Urothelium cell line (cell line): Measurements from ENCODE around the gene ATP11C.
"Not testable (repeated sequence)": the region's sequence is repeated elsewhere in the genome, so short reads cannot be mapped to it uniquely, and the experiment has no call there.

Experiments used
- DNase-seq: peaks from one replicate; pipeline ENCODE4 v3.0.0; 2011; ENCODE audit warnings: low spot score, mixed read lengths
- FAIRE-seq: peaks from 2 replicates; lab custom pipeline; 2011; peaks lifted over from hg19 to GRCh38; lab: Jason Lieb, UNC

ATP11C gene

DNA sequence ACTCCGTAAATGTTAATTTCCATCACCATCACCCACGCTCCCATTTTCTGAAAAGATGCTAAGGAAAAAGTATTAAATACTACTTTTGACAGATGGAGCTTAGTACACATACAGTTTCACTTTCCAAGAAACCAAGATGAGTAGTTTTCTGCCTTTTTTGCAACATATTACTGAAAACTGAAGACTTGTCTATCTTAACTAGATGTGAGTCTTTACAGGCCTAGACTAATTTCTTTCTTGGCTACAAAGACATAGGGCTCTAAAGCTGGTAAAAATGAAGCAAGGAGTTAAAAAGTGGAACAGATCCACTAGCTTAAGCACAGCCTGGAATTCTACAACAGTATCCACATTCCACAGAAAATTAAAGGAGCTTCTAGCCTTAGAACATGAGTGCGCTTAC lies 68.2 kb downstream of the ATP11C start:
- no peak for DNase-seq
- no peak for FAIRE-seq

DNA sequence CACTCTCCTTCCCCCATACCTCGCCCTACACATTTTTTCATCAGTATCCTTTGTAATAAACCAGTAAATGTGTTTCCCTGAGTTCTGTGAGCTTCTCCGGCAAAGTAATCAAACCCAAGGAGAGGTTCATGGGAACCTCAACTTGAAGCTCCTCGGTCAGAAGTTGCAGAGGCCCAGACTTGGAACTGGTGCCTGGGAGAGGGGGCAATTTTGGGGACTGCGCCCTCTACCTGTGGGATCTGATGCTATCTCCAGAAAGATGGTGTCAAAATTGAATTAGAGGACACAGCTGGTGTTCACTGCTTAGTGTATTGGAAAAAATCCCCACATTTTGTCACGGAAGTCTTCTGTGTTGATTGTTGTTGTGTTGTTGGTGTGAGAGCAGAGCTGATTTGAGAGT lies 70.6 kb downstream of the ATP11C start:
- FAIRE-seq, result no peak
- DNase-seq, result no peak

DNA sequence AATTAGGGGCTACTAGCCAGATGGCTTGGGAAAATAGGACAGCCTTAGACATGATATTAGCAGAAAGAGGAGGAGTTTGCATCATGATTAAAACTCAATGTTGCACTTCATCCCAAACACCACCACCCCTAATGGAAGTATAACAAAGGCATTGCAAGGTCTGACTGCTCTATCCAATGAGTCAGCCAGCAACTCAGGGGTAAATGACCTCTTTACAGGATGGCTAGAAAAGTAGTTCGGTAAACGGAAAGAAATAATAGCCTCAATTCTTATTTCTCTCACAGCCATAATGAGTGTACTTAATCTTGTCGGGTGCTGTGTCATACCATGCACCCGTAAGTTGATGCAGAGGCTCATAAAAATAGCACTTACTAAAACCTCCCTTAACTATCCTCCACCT lies 76.0 kb downstream of the ATP11C start:
- FAIRE-seq, DNase-seq: not testable (repeated sequence)

DNA sequence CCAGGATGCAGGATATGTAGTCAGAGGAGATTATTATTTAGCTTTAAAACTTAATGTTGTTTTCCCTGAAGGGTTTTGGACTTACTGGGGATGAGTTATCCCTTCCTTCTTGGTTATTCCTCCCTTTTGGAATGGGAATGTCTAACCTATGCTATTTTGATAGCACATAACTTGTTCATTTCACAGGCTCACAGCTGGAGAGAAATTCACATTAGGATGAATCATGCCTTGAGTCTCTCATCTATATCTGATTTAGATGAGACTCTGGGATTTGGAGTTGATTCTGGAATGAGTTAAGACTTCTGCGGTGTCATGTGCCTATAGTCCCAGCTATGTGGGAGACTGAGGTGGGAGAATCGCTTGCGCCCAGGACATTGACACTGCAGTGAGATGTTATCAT lies 81.1 kb downstream of the ATP11C start:
- DNase-seq (no peak), FAIRE-seq (no peak)

DNA sequence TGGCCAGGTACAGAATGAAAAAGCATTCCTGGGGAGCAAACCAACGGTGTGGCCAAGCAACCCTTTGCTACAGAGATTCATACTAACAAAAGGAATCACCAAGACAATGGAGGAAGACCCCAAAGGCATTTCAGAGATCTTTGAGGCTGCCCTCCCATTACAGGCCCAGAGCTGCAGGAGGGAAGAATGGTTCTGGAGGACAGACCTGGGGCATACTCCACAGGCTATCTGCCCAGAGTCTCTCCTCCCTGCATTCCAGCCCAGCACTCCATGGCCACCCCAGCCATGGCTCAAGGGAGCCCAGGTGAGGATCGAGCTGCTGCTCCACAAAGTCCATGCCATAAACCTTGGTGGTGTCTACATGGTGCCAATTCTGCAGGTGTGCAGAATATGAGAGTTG lies 81.9 kb downstream of the ATP11C start:
- FAIRE-seq (no peak), DNase-seq (no peak)

DNA sequence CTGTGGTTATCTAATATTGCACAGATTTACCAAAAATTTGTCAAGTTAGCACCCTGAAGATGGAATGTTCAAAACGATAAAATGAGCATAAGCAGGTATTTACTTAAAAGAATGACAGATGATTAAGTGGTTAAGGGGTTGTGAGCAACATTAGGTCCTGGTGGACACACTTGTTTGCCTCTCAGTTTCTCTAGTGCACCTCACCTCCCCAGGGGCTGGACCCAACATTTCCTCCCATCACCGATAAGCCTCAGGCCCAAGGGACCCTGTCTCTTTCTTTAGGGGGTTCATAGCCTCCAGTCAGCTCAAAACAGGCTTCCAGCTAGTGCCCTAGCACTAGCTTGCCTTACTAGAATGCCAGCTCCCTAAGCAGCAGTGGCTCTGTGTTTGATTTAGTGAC lies 88.0 kb downstream of the ATP11C start:
- FAIRE-seq, result no peak

GRCh38 chrX:139844163-139844562 lies 88.7 kb downstream of the ATP11C start:
- FAIRE-seq, result no peak

More for the DNA sequence above, 88.0 kb downstream of the ATP11C start:
- DNase-seq, result no peak

DNA sequence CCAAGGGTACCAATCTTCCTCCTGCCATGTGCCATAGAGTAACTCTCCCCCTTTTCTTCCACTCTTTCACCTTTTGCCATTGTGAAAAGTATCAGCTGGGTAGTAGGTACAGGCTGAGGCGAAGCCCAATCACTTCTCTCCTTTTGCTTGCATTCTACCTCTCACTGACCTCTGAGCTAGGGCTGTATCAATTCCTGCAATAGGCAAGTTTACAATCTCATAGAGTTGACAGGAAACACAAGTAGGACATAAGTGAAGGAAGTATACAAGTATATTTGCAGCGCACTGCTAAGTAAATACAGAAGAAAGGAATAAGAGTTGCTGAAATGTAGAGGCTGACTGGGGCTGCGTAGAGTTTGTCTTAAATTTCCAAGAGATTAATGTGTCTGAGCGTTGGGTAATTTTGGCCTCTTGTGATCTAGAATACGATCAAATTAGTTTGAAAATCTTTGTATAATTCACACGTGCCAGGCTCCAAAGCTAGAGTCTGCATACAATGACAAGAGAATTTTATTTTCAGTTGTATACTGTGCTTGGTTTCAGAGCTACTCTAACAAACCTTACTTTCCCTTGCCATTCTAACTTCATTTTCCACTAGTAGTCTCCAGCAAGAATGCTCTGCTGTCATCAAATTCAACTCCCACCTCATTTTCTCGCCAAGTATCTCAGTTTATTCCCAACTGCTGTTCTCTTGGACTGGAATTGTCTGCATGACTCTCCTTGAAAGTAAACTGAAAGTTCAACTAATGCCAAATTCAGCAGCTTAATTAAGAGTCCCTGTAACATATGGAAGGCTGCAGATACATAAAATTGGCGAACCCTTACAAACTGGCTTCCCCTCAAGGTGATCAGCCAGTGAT lies 90.3 kb downstream of the ATP11C start:
- no peak for DNase-seq
- FAIRE-seq, result no peak

More at GRCh38 chrX:139844163-139844562, 88.7 kb downstream of the ATP11C start:
- DNase-seq, result no peak

GRCh38 chrX:139836335-139836734 lies 96.5 kb downstream of the ATP11C start:
- not testable (repeated sequence) for DNase-seq, FAIRE-seq

DNA sequence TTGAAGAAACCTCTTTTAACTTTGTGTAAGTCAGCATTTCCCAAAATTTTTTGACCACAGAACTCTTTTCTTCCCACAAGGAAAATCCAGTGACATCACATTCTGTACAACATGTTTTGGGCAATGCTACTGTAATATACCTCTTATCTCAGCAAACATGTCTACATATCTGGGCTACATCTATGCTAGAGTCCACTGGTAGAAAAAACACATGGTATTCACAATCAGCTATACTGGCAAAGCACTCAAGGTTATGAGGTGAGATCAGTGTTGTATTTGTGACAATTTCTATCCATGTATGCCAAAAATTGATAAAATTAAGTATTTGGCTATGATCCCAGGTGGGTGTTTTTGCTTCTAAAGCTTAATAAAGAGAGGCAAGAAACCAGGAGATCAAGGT lies 98.0 kb downstream of the ATP11C start:
- FAIRE-seq (no peak), DNase-seq (no peak)

GRCh38 chrX:139832718-139833309 lies 100.0 kb downstream of the ATP11C start:
- FAIRE-seq, result no peak
- no peak for DNase-seq

GRCh38 chrX:139831675-139832456 lies 101.0 kb downstream of the ATP11C start:
- no peak for FAIRE-seq
- peak; percentile 1 for DNase-seq

- DNase-seq, result no peak
- no peak for FAIRE-seq
These were observed 101.8 kb downstream of the ATP11C start for GRCh38 chrX:139831017-139831416.

DNA sequence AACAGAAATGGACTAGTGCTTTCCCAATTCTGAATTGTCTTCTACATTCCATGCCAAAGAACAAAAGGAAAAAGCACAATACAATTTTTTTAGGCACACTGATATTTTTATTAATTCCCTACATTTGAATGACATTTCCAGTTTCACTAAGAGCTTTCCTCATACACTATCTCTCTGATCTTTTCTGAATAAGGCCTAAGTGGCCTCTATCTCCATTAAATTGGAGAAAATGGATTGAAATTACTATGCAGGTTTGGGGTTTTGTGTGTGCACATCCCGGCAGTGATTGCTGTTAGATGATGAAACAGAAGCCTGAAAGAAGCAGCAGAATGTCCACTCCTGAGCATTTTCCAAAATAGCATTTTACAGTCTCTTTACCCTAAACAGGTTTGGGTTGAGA lies 104.0 kb downstream of the ATP11C start:
- FAIRE-seq, result no peak
- no peak for DNase-seq

DNA sequence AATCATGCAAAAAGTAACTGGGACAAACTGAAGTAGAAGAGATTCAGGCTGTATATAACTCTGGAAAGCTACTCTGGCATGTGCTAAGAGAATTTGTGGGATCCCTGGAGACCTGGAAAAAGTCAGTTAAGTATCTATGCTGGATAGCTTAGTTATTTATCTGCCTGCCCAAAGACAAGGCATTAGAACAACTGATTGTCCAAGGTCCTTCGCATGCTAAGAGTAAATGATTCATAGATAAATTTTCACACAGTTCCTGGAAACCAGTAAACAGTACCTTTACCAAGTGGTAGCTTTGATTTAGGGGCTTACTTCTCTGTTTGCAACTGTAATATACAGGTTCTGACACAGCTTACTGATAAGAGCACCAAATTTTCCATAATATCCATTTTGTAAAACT lies 104.8 kb downstream of the ATP11C start:
- FAIRE-seq (no peak), DNase-seq (no peak)

- no peak for FAIRE-seq
- DNase-seq, result no peak
These were observed 106.5 kb downstream of the ATP11C start for GRCh38 chrX:139826065-139827044.

- DNase-seq, result no peak
- no peak for FAIRE-seq
These were observed 107.2 kb downstream of the ATP11C start for GRCh38 chrX:139825618-139826017.

GRCh38 chrX:139823806-139824205 lies 109.0 kb downstream of the ATP11C start:
- DNase-seq (no peak), FAIRE-seq (no peak)

DNA sequence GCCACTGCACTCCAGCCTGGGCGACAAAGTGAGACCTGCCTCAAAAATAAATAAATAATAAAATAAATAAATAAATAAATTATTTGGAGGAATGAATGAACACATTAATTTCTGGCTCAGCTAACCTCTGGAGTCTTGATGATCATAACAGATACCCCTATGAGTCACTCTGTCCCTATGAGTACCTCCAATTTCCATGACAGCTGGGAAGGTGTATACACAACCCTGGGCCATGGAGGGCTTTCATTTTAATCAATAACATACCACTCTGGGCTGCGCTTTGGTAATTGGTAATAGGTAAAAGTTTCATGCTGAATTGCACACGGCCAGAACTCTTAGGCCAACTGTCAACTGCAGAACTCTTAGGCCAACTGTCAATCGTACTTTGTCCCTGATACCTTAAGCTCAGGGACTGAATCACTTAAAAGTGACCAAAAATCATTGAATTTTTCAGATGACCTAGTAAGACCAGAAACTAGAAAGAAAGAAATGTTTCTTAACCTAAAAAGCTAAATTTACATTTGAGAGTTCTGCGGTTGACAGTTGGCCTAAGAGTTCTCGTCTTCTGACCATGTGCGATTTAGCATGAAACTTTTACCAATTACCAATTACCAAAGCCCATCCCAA lies 112.4 kb downstream of the ATP11C start:
- DNase-seq, result no peak
- no peak for FAIRE-seq

DNA sequence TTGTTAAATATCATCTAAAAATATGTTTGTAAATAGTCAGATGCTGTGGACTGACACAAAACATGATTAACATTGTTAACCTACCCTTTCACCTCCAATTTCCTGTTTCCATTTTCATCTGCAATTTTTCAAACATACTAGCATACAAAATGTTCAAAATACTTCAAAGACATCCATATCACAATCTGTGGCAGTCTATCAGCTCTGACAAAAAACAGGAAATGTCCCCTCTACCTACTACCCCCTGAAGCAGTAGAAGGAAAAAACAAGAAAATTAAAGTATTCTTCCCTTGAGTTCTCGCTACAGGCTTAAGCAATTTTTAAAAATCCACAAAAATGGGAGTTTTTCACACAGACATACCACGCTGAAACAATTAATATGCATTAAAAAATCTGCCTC lies 116.6 kb downstream of the ATP11C start:
- DNase-seq (no peak), FAIRE-seq (no peak)
